ENCODE results near the gene LARP1. TPM values are rescaled to one million over a fixed set of nuclear protein-coding genes. Genes with fewer than 3 reads are reported as not detected.
"Not testable (repeated sequence)": the region's sequence is repeated elsewhere in the genome, so short reads cannot be mapped to it uniquely, and the experiment has no call there.

The LARP1 gene
- total RNA-seq, 4 donors from 2014 or later, result 109 to 192 (median 133) TPM

- peaks cover 0 to 4% of the 10 kb centered on the region in 2 donors for H3K36me3 ChIP-seq
- intact Hi-C loops (cut with DNase I), result no loop called here
Measured at GRCh38 chr5:154831451-154831850, 76.3 kb downstream of the LARP1 start.

GRCh38 chr5:154832804-154833203 is 77.6 kb downstream of the LARP1 start:
- H3K36me3 ChIP-seq; H3K9me3 ChIP-seq; DNase-seq; intact Hi-C loops (cut with DNase I); H3K4me3 ChIP-seq (replicated peaks in 1 of 3); H3K27ac ChIP-seq; H3K27me3 ChIP-seq: not testable (repeated sequence)
- WGBS, 2 donors, result 93 to 97% methylated on average over 3 of the region's 3 CpGs
- peaks cover 9 to 33% of the 10 kb centered on the region in 2 donors for H3K4me1 ChIP-seq

More at GRCh38 chr5:154831451-154831850, 76.3 kb downstream of the LARP1 start:
- Histone ChIP-seq H3K27ac (peak overlapping the region in 1 of 3 donors; percentile 4), H3K4me3 (replicated peaks in 1 of 3) (no peak overlapping the region), H3K4me1 (peaks cover 9 to 33% of the 10 kb centered on the region in 2 donors), H3K9me3 (no peaks in the 10 kb centered on the region), H3K27me3 (no peaks in the 10 kb centered on the region)
- WGBS, 2 donors, result 61 to 62% methylated on average over 7 of the region's 7 CpGs
- no peak for TF ChIP-seq CTCF (IDR thresholded peaks at IDR 0.05)
- no peak for TF ChIP-seq POLR2A (IDR thresholded peaks at IDR 0.05)
- peak; percentile 53 to 58 for DNase-seq

- H3K9me3 ChIP-seq, result no peaks in the 10 kb centered on the region
- H3K36me3 ChIP-seq, result peaks cover 3 to 13% of the 10 kb centered on the region in 2 donors
- H3K4me3 ChIP-seq (replicated peaks in 1 of 3), result no peak overlapping the region
- 86 to 92% methylated on average over 1 of the region's 1 CpG for WGBS, 2 donors
- intact Hi-C loops (cut with DNase I), result no loop called here
- no peak for DNase-seq
- TF ChIP-seq POLR2A (IDR thresholded peaks at IDR 0.05) (no peak), CTCF (IDR thresholded peaks at IDR 0.05) (no peak)
- peaks cover 9 to 30% of the 10 kb centered on the region in 2 donors for H3K4me1 ChIP-seq
- H3K27ac ChIP-seq, result no peak overlapping the region
- no peaks in the 10 kb centered on the region for H3K27me3 ChIP-seq
Measured at GRCh38 chr5:154834053-154834452, 78.9 kb downstream of the LARP1 start.

- Histone ChIP-seq H3K4me1 (peaks cover 9 to 17% of the 10 kb centered on the region in 2 donors), H3K27ac (peak overlapping the region in 1 of 3 donors; percentile 21)
- H3K4me3 ChIP-seq (replicated peaks in 1 of 3); DNase-seq; H3K36me3 ChIP-seq; H3K9me3 ChIP-seq; H3K27me3 ChIP-seq; intact Hi-C loops (cut with DNase I): not testable (repeated sequence)
- 40 to 56% methylated on average over 9 of the region's 9 CpGs for WGBS, 2 donors
Measured at GRCh38 chr5:154835701-154836052, 80.5 kb downstream of the LARP1 start.

GRCh38 chr5:154836225-154836624 is 81.0 kb downstream of the LARP1 start:
- Histone ChIP-seq H3K27me3 (no peaks in the 10 kb centered on the region), H3K9me3 (no peaks in the 10 kb centered on the region), H3K27ac (no peak overlapping the region), H3K4me1 (peaks cover 9 to 21% of the 10 kb centered on the region in 2 donors), H3K36me3 (peaks cover 3 to 8% of the 10 kb centered on the region in 2 donors), H3K4me3 (replicated peaks in 1 of 3) (no peak overlapping the region)
- WGBS, 2 donors, result 83 to 89% methylated on average over 6 of the region's 6 CpGs
- no peak for TF ChIP-seq POLR2A (IDR thresholded peaks at IDR 0.05)
- intact Hi-C loops (cut with DNase I), result no loop called here
- DNase-seq, result no peak

GRCh38 chr5:154837009-154837901 is 82.1 kb downstream of the LARP1 start:
- 84 to 90% methylated on average over 6 of the region's 6 CpGs for whole genome bisulfite sequencing, 2 donors
- TF ChIP-seq CTCF (IDR thresholded peaks at IDR 0.05) (no peak), POLR2A (IDR thresholded peaks at IDR 0.05) (no peak)
- Histone ChIP-seq H3K4me3 (replicated peaks in 1 of 3) (no peak overlapping the region), H3K27me3 (no peaks in the 10 kb centered on the region), H3K36me3 (peaks cover 3 to 8% of the 10 kb centered on the region in 2 donors), H3K4me1 (peaks cover 9 to 28% of the 10 kb centered on the region in 2 donors), H3K9me3 (no peaks in the 10 kb centered on the region), H3K27ac (peak overlapping the region in 1 of 3 donors; percentile 23)
- intact Hi-C loops (cut with DNase I), result no loop called here
- DNase-seq, result no peak
